HG03108 (cell line): ENCODE measurements around the gene TAF11L4.
"Not testable (repeated sequence)": the region's sequence is repeated elsewhere in the genome, so short reads cannot be mapped to it uniquely, and the experiment has no call there.

Experiments used
- ATAC-seq: cut with Tn5 transposase; IDR thresholded peaks from one replicate; pipeline ENCODE4 v1.9.1; 2021; ENCODE audit warnings: moderate library complexity; ENCODE audit not compliant: unreplicated experiment

The TAF11L4 gene

GRCh38 chr5:17521501-17521900 lies at the start of gene TAF11L4:
TSS of gene TAF11L4 (plus strand) at chr5:17521801.
- not testable (repeated sequence) for ATAC-seq

GRCh38 chr5:17475064-17475463 lies 46.5 kb upstream of the TAF11L4 start:
- not testable (repeated sequence) for ATAC-seq

GRCh38 chr5:17477043-17477442 lies 44.6 kb upstream of the TAF11L4 start:
- ATAC-seq: no peak

- no peak for ATAC-seq
These were observed 43.9 kb upstream of the TAF11L4 start for GRCh38 chr5:17477573-17478265.

GRCh38 chr5:17481378-17481777 lies 40.2 kb upstream of the TAF11L4 start:
- ATAC-seq: no peak

- ATAC-seq: no peak
These were observed 38.8 kb upstream of the TAF11L4 start for GRCh38 chr5:17482790-17483189.

GRCh38 chr5:17486464-17487173 lies 35.0 kb upstream of the TAF11L4 start:
- not testable (repeated sequence) for ATAC-seq

GRCh38 chr5:17487174-17487512 lies 34.5 kb upstream of the TAF11L4 start:
- no peak for ATAC-seq

- ATAC-seq: not testable (repeated sequence)
These were observed 30.3 kb upstream of the TAF11L4 start for GRCh38 chr5:17491257-17491656.

- ATAC-seq: no peak
These were observed 28.8 kb upstream of the TAF11L4 start for GRCh38 chr5:17492770-17493169.

- no peak for ATAC-seq
These were observed 24.2 kb upstream of the TAF11L4 start for GRCh38 chr5:17497446-17497845.

GRCh38 chr5:17497931-17498330 lies 23.7 kb upstream of the TAF11L4 start, which contains the start of gene TAF11L2:
TSS of gene TAF11L2 (plus strand) at chr5:17498231.
- not testable (repeated sequence) for ATAC-seq

- ATAC-seq: no peak
These were observed 9.8 kb upstream of the TAF11L4 start for GRCh38 chr5:17511775-17512325.

GRCh38 chr5:17517526-17517925 lies 4.1 kb upstream of the TAF11L4 start:
- ATAC-seq: not testable (repeated sequence)

GRCh38 chr5:17518067-17518466 lies 3.5 kb upstream of the TAF11L4 start, which contains the start of gene TAF11L3:
TSS of gene TAF11L3 (plus strand) at chr5:17518367.
- ATAC-seq: not testable (repeated sequence)

GRCh38 chr5:17519508-17519907 lies 2.1 kb upstream of the TAF11L4 start:
- not testable (repeated sequence) for ATAC-seq

GRCh38 chr5:17524935-17525334 lies 3.3 kb downstream of the TAF11L4 start, which contains the start of gene TAF11L5:
TSS of gene TAF11L5 (plus strand) at chr5:17525235.
- not testable (repeated sequence) for ATAC-seq

GRCh38 chr5:17526504-17526903 lies 4.9 kb downstream of the TAF11L4 start:
- ATAC-seq: not testable (repeated sequence)

GRCh38 chr5:17528369-17528768 lies 6.8 kb downstream of the TAF11L4 start, which contains the start of gene TAF11L6:
TSS of gene TAF11L6 (plus strand) at chr5:17528669.
- ATAC-seq: not testable (repeated sequence)
